H54 (cell line): Measurements from ENCODE around the gene TLE1.
"Not testable (repeated sequence)": the region's sequence is repeated elsewhere in the genome, so short reads cannot be mapped to it uniquely, and the experiment has no call there.

Experiments
- DNase-seq: peaks from one replicate; pipeline ENCODE4 v3.0.0; 2011; ENCODE audit warnings: low spot score, mixed read lengths; ENCODE audit not compliant: insufficient read length
- FAIRE-seq: peaks from 3 replicates; lab custom pipeline; 2011; peaks lifted over from hg19 to GRCh38; lab: Jason Lieb, UNC
- POLR2A ChIP-seq: IDR thresholded peaks from 2 replicates; pipeline ENCODE4 v1.6.1; 2011; ENCODE audit warnings: low read depth, mild to moderate bottlenecking, low read length

The TLE1 gene

GRCh38 chr9:81689343-81690175, at the start of gene TLE1:
Gene TLE1 (minus strand): TSS chr9:81689547. CDS start chr9:81688240, 1,307 bp downstream.
- peak; percentile 95 for FAIRE-seq

GRCh38 chr9:81737871-81738507, 48.6 kb upstream of the TLE1 start:
- FAIRE-seq (peak; percentile 99), DNase-seq (peak; percentile 83)
- TF ChIP-seq POLR2A, result no peak

More at GRCh38 chr9:81689343-81690175, at the start of gene TLE1:
- TF ChIP-seq POLR2A, result peak; percentile 64
- peak; percentile 100 for DNase-seq

DNA sequence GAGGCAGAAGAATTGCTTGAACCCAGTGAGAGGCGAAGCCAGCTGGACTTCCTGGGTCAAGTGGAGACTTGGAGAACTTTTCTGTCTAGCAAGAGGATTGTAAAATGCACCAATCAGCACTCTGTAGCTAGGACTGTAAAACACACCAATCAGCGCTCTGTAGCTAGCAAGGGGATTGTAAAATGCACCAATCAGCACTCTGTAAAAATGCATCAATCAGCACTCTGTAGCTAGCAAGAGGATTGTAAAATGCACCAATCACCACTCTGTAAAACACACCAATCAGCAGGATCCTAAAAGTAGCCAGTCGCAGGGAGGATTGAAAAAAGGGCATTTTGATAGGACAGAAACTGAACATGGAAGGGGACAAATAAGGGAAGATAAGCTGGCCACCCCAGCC, 41.2 kb upstream of the TLE1 start:
- not testable (repeated sequence) for DNase-seq, FAIRE-seq

- TF ChIP-seq POLR2A, result no peak
- no peak for DNase-seq
- no peak for FAIRE-seq
Measured at GRCh38 chr9:81729135-81729534, 39.8 kb upstream of the TLE1 start.

- no peak for TF ChIP-seq POLR2A
- FAIRE-seq, result no peak
- no peak for DNase-seq
Measured at GRCh38 chr9:81724242-81724889, 35.0 kb upstream of the TLE1 start.

DNA sequence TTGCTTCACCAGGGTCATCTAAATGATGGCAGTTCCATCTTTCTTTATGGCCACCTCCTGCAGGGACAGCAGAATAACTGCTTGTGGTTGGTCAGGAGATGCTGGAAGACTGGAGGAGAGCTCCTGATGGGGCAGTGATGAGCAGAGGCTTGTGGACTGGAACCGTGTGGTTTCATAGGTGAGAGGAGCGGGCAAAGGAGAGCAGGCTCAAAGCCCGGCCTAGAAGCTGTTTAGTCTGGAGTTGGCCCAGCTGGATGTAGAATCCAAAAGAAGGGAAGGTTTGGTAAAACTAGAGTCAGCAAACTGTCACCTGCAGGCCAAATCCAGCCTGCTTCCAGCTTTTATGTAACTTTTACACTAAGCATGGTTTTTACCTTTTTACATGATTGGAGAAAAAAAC, 32.9 kb upstream of the TLE1 start:
- TF ChIP-seq POLR2A, result no peak
- DNase-seq (no peak), FAIRE-seq (no peak)

DNA sequence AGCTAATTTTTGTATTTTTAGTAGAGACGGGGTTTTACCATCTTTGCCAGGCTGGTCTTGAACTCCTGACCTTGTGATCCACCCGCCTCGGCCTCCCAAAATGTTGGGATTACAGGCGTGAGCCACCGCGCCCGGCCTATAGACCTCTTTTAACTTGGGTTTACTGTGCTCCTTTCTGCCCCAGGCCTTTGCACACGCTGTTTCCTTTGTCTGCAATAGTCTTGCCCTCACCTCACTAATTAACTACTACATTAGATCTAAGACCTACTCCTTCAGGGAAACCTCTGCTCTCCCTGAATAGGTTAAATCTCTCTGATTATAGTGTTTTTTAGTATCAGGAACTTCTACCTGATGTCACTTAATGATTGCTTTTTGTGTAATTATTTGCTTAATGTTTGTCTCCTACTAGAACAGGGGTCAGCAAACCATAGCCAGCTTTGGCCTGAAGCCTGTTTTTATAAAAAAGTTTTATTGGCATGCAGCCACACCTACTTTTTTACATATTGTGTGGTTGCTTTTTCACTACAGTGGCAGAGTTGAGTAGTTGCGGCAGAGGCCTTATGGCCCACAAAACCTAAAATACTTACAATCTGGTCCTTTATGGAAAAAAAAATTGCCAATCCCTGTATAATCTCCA, 31.2 kb upstream of the TLE1 start:
- FAIRE-seq, result no peak
- DNase-seq, result no peak
- no peak for TF ChIP-seq POLR2A

- FAIRE-seq (no peak), DNase-seq (no peak)
- no peak for TF ChIP-seq POLR2A
Measured at GRCh38 chr9:81719972-81720371, 30.6 kb upstream of the TLE1 start.

DNA sequence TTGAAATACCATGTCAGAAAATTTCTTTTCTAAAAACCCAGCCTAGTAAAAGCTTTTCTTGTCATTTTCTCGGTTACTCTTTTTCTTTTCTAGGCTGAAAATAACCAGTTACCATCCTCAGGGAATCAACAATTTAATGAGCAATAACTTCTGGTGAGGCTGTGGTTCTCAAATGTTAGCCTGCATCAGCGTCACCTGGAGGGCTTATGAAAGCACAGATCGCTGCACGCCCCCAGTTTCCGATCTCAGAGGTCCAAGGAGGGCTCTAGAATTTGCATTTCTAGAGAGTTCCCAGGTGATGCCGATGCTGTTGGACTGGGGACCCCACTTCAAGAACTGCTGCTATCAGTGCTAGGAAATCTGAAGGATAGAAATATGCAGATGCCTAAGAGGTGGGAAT, 28.9 kb upstream of the TLE1 start:
- no peak for FAIRE-seq
- no peak for TF ChIP-seq POLR2A

GRCh38 chr9:81717747-81718077, 28.4 kb upstream of the TLE1 start:
- no peak for FAIRE-seq
- no peak for TF ChIP-seq POLR2A
- DNase-seq, result no peak

More for the DNA sequence above, 28.9 kb upstream of the TLE1 start:
- DNase-seq, result no peak

DNA sequence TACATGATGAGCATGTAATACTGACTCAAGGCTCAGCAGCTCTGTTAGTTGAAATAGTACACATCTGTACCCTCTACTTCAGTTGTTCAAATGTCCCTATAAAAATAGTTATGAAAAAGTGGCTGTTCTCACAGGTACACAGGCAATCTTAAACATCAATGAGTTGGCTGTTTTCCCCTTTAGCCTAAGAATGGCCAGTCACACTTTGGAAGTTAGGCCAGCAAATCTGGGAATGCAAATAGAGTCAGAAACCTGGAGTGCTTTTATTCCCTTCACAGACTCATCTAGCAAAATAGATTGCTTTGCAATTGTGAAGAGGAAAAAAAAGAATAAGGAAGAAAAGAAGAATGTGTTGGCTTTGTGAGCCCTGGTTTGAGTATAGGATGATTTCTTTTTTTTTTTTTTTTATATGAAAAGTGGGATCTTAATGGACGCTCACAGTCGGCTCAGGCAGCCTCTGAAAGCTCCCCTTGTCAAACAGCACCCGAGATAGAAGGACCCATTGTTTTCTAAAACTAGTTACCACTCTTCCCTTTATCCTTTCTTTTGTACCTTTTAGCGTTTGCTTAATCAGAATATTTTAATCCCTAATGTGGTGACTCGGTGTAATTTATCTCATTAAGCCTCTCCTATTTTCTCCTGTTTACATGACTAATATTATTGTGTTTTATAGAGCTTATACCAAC, 27.9 kb upstream of the TLE1 start:
- DNase-seq, result no peak
- FAIRE-seq, result no peak
- TF ChIP-seq POLR2A, result no peak

DNA sequence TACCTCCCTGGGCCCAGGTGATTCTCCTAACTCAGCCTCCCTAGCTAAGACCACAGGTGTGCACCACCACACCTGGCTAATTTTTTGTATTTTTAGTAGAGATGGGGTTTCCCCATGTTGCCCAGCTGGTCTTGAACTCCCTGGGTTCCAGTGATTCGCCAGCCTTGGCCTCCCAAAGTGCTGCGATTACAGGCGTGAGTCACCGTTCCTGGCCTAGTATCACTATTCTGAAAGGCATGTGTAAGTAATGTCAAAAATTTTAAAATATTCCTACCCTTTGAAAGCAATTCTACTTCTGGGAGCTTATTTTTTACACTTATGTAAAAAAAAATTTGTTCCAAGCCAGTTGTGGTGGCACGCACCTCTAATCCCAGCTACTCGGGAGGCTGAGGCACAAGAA, 27.1 kb upstream of the TLE1 start:
- TF ChIP-seq POLR2A, result no peak
- DNase-seq (peak; percentile 35), FAIRE-seq (no peak)

- no peak for DNase-seq
- FAIRE-seq, result no peak
- no peak for TF ChIP-seq POLR2A
Measured at GRCh38 chr9:81705578-81705977, 16.2 kb upstream of the TLE1 start.

DNA sequence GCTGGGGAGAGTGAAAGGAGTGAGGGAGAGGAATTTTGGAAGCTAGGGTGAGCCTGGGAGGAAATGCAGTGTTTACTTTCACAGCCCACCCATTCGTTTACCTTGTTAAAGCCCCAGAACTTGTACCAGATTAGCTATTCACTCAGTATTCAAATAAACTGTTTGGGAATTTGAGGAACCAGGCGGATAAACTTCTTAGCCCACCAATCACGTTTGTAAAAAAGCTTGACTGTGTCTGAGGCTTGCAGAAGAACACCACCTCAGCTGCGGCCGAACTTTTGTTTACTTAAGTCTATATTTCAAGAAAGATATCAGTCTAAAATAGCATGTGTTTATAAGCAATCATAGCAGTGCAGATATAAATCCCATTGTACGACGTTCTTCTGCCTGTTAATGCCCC, 5.2 kb upstream of the TLE1 start:
- no peak for FAIRE-seq

More for the DNA sequence above, 5.2 kb upstream of the TLE1 start:
- DNase-seq, result no peak
- TF ChIP-seq POLR2A, result no peak
